Ovary (tissue), 3 donors: ENCODE data around the gene FAM153A.
"Not testable (repeated sequence)": the region's sequence is repeated elsewhere in the genome, so short reads cannot be mapped to it uniquely, and the experiment has no call there.

Experiments
- CTCF ChIP-seq, 3 donors: fragments of 450-650 bp in 2 of 3; fragments of 200-600 bp in 1 of 3; IDR thresholded peaks; one replicate each; pipeline versions ENCODE4 v1.5.1 to v1.8.0; 2016 to 2022; ENCODE audit warnings: antibody characterized with exemption in 3 of 3, mild to moderate bottlenecking in 1 of 3
- EP300 ChIP-seq: sonication (generic); formaldehyde crosslinking; IDR thresholded peaks from one replicate; pipeline ENCODE4 v1.6.1; 2017; ENCODE audit warnings: antibody characterized with exemption
- POLR2A ChIP-seq: fragments of 450-650 bp; IDR thresholded peaks from one replicate; pipeline ENCODE4 v1.6.1; 2017; ENCODE audit warnings: antibody characterized with exemption, mild to moderate bottlenecking, moderate library complexity
- donor health status: DM: no; HTN: no; CAD: no.

DNA sequence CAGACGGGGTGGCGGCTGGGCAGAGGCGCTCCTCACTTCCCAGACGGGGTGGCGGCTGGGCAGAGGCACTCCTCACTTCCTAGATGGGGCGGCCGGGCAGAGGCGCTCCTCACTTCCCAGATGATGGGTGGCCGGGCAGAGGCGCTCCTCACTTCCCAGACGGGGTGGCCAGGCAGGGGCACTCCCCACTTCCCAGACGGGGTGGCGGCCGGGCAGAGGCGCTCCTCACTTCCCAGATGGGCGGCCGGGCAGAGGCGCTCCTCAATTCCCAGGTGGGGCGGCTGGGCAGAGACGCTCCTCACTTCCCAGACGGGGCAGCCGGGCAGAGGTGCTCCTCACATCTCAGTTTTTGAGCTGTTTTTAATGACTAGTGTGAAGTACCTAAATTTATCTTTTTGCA is 86.6 kb downstream of the FAM153A start:
- TF ChIP-seq CTCF (IDR thresholded peaks at IDR 0.05); EP300; POLR2A: not testable (repeated sequence)
